Osteoblast (primary cell): Measurements from ENCODE around the gene UPF3A. TPM values are rescaled to one million over a fixed set of nuclear protein-coding genes. Genes with fewer than 3 reads are reported as not detected.

Experiments used
- DNase-seq: peaks from one replicate; pipeline ENCODE4 v3.0.0; 2011; ENCODE audit warnings: low spot score, mixed read lengths; ENCODE audit not compliant: insufficient read length; ENCODE audit errors: missing footprints
- H2AFZ ChIP-seq: 2 replicates; pipeline ENCODE4 v1.6.0; 2011; ENCODE audit warnings: mild to moderate bottlenecking, low read length
- H3K27ac ChIP-seq: 2 replicates; pipeline ENCODE4 v1.5.1; 2011; ENCODE audit warnings: mild to moderate bottlenecking, low read depth, low read length, moderate library complexity
- H3K27me3 ChIP-seq: 2 replicates; pipeline ENCODE4 v1.6.0; 2012; ENCODE audit warnings: mild to moderate bottlenecking, control low read depth, inconsistent platforms, low read length, moderate library complexity; ENCODE audit not compliant: insufficient read depth
- H3K36me3 ChIP-seq: 2 replicates; pipeline ENCODE4 v1.5.1; 2011; ENCODE audit warnings: mild to moderate bottlenecking, low read length, control low read depth, moderate library complexity; ENCODE audit not compliant: insufficient read depth
- H3K4me1 ChIP-seq: 2 replicates; pipeline ENCODE4 v1.5.1; 2011; ENCODE audit warnings: mild to moderate bottlenecking, low read length, control low read depth, moderate library complexity; ENCODE audit not compliant: insufficient read depth
- H3K4me2 ChIP-seq: 2 replicates; pipeline ENCODE4 v1.6.0; 2011; ENCODE audit warnings: mild to moderate bottlenecking, low read length; ENCODE audit not compliant: insufficient read depth
- H3K4me3 ChIP-seq: fragments of 200-600 bp; sonication (generic); 3 replicates; pipeline ENCODE4 v1.5.1; 2012; ENCODE audit warnings: mild to moderate bottlenecking, low read length, inconsistent platforms; ENCODE audit not compliant: insufficient read depth
- H3K79me2 ChIP-seq: 2 replicates; pipeline ENCODE4 v1.6.0; 2012; ENCODE audit warnings: mild to moderate bottlenecking, low read length, control low read depth, inconsistent platforms; ENCODE audit not compliant: insufficient read depth
- H3K9me3 ChIP-seq: 2 replicates; pipeline ENCODE4 v1.5.1; 2011; ENCODE audit warnings: low read depth, low read length, control low read depth
- H4K20me1 ChIP-seq: 2 replicates; pipeline ENCODE4 v1.6.0; 2012; ENCODE audit warnings: mild to moderate bottlenecking, low read length, control low read depth; ENCODE audit not compliant: insufficient read depth
- CTCF ChIP-seq: IDR thresholded peaks from 2 replicates; pipeline ENCODE4 v1.5.1; 2011; ENCODE audit warnings: mild to moderate bottlenecking, low read depth, low read length, moderate library complexity; ENCODE audit errors: extremely low read depth
- total RNA-seq: library from RNA; depleted of rRNA; stranded (reverse); fragments of >200 nt; gene quantifications from 2 replicates; pipeline ENCODE4 v1.2.3, GENCODE V29; 2012

The UPF3A gene
- total RNA-seq, 1 donor = 25.0 TPM

GRCh38 chr13:114235697-114236096 is 45.7 kb upstream of the UPF3A start:
- Histone ChIP-seq H3K9me3 (no peaks in the 10 kb centered on the region), H3K36me3 (peaks cover 37% of the 10 kb centered on the region), H3K79me2 (peaks cover 43% of the 10 kb centered on the region), H3K27me3 (peaks cover 8% of the 10 kb centered on the region), H4K20me1 (peaks cover 15% of the 10 kb centered on the region), H3K4me3 (peak overlapping the region; percentile 81), H3K4me1 (peaks cover 6% of the 10 kb centered on the region), H2AFZ (peak overlapping the region; percentile 8), H3K4me2 (peak overlapping the region; percentile 93), H3K27ac (peak overlapping the region; percentile 51)
- no peak for DNase-seq
- TF ChIP-seq CTCF = no peak

GRCh38 chr13:114236227-114236626 is 45.2 kb upstream of the UPF3A start:
- Histone ChIP-seq H3K79me2 (peaks cover 43% of the 10 kb centered on the region), H4K20me1 (peaks cover 15% of the 10 kb centered on the region)
- no peak for DNase-seq

GRCh38 chr13:114237415-114238112 is 43.8 kb upstream of the UPF3A start:
- H3K27ac ChIP-seq = no peak overlapping the region
- H3K4me2 ChIP-seq = no peak overlapping the region
- peaks cover 6% of the 10 kb centered on the region for H3K4me1 ChIP-seq
- H3K36me3 ChIP-seq = peaks cover 56% of the 10 kb centered on the region
- H2AFZ ChIP-seq = no peak overlapping the region
- no peaks in the 10 kb centered on the region for H3K27me3 ChIP-seq
- H3K4me3 ChIP-seq = no peak overlapping the region
- H3K9me3 ChIP-seq = no peaks in the 10 kb centered on the region
- peaks cover 45% of the 10 kb centered on the region for H3K79me2 ChIP-seq
- peaks cover 15% of the 10 kb centered on the region for H4K20me1 ChIP-seq
- no peak for TF ChIP-seq CTCF
- DNase-seq = peak; percentile 22

More at GRCh38 chr13:114236227-114236626, 45.2 kb upstream of the UPF3A start:
- no peaks in the 10 kb centered on the region for H3K9me3 ChIP-seq
- H2AFZ ChIP-seq = no peak overlapping the region
- peaks cover 7% of the 10 kb centered on the region for H3K27me3 ChIP-seq
- peaks cover 6% of the 10 kb centered on the region for H3K4me1 ChIP-seq
- H3K36me3 ChIP-seq = peaks cover 42% of the 10 kb centered on the region
- TF ChIP-seq CTCF = no peak
- peak overlapping the region; percentile 81 for H3K4me3 ChIP-seq
- peak overlapping the region; percentile 93 for H3K4me2 ChIP-seq
- peak overlapping the region; percentile 51 for H3K27ac ChIP-seq

GRCh38 chr13:114241918-114242317 is 39.5 kb upstream of the UPF3A start:
- no peak for DNase-seq

More at GRCh38 chr13:114241918-114242317, 39.5 kb upstream of the UPF3A start:
- peaks cover 22% of the 10 kb centered on the region for H3K79me2 ChIP-seq
- H3K4me1 ChIP-seq = peaks cover 2% of the 10 kb centered on the region
- H3K9me3 ChIP-seq = no peaks in the 10 kb centered on the region
- H4K20me1 ChIP-seq = peaks cover 3% of the 10 kb centered on the region
- TF ChIP-seq CTCF = no peak
- no peak overlapping the region for H2AFZ ChIP-seq
- no peak overlapping the region for H3K4me2 ChIP-seq
- no peak overlapping the region for H3K4me3 ChIP-seq
- H3K36me3 ChIP-seq = peaks cover 95% of the 10 kb centered on the region
- no peak overlapping the region for H3K27ac ChIP-seq
- H3K27me3 ChIP-seq = no peaks in the 10 kb centered on the region
